Hepatocyte (in vitro differentiated cells): Measurements from ENCODE around the gene KIR3DL3. TPM values are rescaled to one million over a fixed set of nuclear protein-coding genes. Genes with fewer than 3 reads are reported as not detected.

Source experiments
- DNase-seq: peaks from one replicate; pipeline ENCODE4 v3.0.0-alpha.2; 2016; ENCODE audit warnings: low spot score
- H2AFZ ChIP-seq: fragments of 200-600 bp; sonication (generic); 2 replicates; pipeline ENCODE4 v1.6.0; 2016; ENCODE audit warnings: antibody characterized with exemption, mild to moderate bottlenecking
- H3K27ac ChIP-seq: fragments of 200-600 bp; sonication (generic); 2 replicates; pipeline ENCODE4 v1.5.1; 2016; ENCODE audit warnings: mild to moderate bottlenecking
- H3K27me3 ChIP-seq: fragments of 200-600 bp; sonication (generic); 2 replicates; pipeline ENCODE4 v1.6.1; 2016
- H3K36me3 ChIP-seq: fragments of 200-600 bp; sonication (generic); replicated peaks from 2 replicates; pipeline ENCODE4 v1.5.1; 2016; ENCODE audit warnings: low read depth; ENCODE audit not compliant: insufficient read depth
- H3K4me1 ChIP-seq: fragments of 200-600 bp; sonication (generic); 2 replicates; pipeline ENCODE4 v1.5.1; 2016; ENCODE audit warnings: mild to moderate bottlenecking, moderate library complexity; ENCODE audit not compliant: insufficient read depth
- H3K4me2 ChIP-seq: fragments of 200-600 bp; sonication (generic); 2 replicates; pipeline ENCODE4 v1.6.0; 2016
- H3K4me3 ChIP-seq: fragments of 200-600 bp; sonication (generic); 2 replicates; pipeline ENCODE4 v1.5.1; 2016; ENCODE audit warnings: mild to moderate bottlenecking
- H3K79me2 ChIP-seq: fragments of 200-600 bp; sonication (generic); 2 replicates; pipeline ENCODE4 v1.6.0; 2017; ENCODE audit warnings: mild to moderate bottlenecking
- H3K9me2 ChIP-seq: fragments of 200-600 bp; sonication (generic); replicated peaks from 2 replicates; pipeline ENCODE4 v1.6.0; 2017; ENCODE audit warnings: mild to moderate bottlenecking; ENCODE audit not compliant: insufficient read depth
- H3K9me3 ChIP-seq: fragments of 200-600 bp; sonication (generic); 2 replicates; pipeline ENCODE4 v1.5.1; 2016; ENCODE audit warnings: low read depth, mild to moderate bottlenecking
- H4K20me1 ChIP-seq: fragments of 200-600 bp; sonication (generic); 2 replicates; pipeline ENCODE4 v1.6.0; 2016; ENCODE audit warnings: mild to moderate bottlenecking; ENCODE audit not compliant: insufficient read depth, poor library complexity, severe bottlenecking
- EZH2 ChIP-seq: fragments of 200-600 bp; sonication (generic); IDR thresholded peaks from 2 replicates; pipeline ENCODE4 v1.6.1; 2016; ENCODE audit warnings: antibody characterized with exemption, mild to moderate bottlenecking, borderline replicate concordance
- EZH2phosphoT487 ChIP-seq: fragments of 200-600 bp; sonication (generic); IDR thresholded peaks from one replicate; pipeline ENCODE4 v1.6.1; 2018; ENCODE audit warnings: antibody characterized with exemption, mild to moderate bottlenecking, low read depth, moderate library complexity; ENCODE audit not compliant: unreplicated experiment, severe bottlenecking
- WGBS: methylation state at CpG from one replicate; pipeline ENCODE4 v1.1.6; 2016; ENCODE audit warnings: low lambda C conversion rate; ENCODE audit errors: missing lambda C conversion rate; 5-methylcytosine and 5-hydroxymethylcytosine counted together
- polyA plus RNA-seq: library from polyadenylated mRNA; unstranded; fragments of >200 nt; fragmentation: Nextera tagmentation; extraction: Ambion mirVana; gene quantifications from 2 replicates; pipeline ENCODE4 v1.2.1, GENCODE V29; 2016
- total RNA-seq: library from RNA; depleted of rRNA; stranded (reverse); fragments of >200 nt; gene quantifications from 2 replicates; pipeline ENCODE4 v1.2.3, GENCODE V29; 2014
- TF ChIP-seq, protein P1 (sequence below): fragments of 200-600 bp; sonication (generic); IDR thresholded peaks from 2 replicates; pipeline ENCODE4 v1.5.1; 2016; ENCODE audit warnings: antibody characterized with exemption, mild to moderate bottlenecking; ENCODE audit not compliant: poor library complexity

KIR3DL3 gene
- total and polyA plus RNA-seq, 2 experiments from 2014 or later = not detected

DNA sequence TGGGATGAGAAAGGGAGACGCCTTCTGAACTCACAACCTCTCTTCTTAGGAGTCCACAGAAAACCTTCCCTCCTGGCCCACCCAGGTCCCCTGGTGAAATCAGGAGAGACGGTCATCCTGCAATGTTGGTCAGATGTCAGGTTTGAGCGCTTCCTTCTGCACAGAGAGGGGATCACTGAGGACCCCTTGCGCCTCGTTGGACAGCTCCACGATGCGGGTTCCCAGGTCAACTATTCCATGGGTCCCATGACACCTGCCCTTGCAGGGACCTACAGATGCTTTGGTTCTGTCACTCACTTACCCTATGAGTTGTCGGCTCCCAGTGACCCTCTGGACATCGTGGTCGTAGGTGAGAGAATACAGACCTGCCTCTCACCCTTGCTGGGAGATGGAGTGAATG is 3.3 kb downstream of the KIR3DL3 start:
- Histone ChIP-seq H3K4me2 (no peak overlapping the region), H3K36me3 (no peaks in the 10 kb centered on the region), H3K4me3 (no peak overlapping the region), H4K20me1 (no peaks in the 10 kb centered on the region), H3K4me1 (no peaks in the 10 kb centered on the region), H3K27me3 (no peaks in the 10 kb centered on the region), H2AFZ (no peak overlapping the region), H3K27ac (no peak overlapping the region), H3K9me2 (no peaks in the 10 kb centered on the region), H3K9me3 (no peaks in the 10 kb centered on the region), H3K79me2 (no peaks in the 10 kb centered on the region)
- WGBS = 67% methylated on average over 10 of the region's 10 CpGs
- TF ChIP-seq, protein P1, sequence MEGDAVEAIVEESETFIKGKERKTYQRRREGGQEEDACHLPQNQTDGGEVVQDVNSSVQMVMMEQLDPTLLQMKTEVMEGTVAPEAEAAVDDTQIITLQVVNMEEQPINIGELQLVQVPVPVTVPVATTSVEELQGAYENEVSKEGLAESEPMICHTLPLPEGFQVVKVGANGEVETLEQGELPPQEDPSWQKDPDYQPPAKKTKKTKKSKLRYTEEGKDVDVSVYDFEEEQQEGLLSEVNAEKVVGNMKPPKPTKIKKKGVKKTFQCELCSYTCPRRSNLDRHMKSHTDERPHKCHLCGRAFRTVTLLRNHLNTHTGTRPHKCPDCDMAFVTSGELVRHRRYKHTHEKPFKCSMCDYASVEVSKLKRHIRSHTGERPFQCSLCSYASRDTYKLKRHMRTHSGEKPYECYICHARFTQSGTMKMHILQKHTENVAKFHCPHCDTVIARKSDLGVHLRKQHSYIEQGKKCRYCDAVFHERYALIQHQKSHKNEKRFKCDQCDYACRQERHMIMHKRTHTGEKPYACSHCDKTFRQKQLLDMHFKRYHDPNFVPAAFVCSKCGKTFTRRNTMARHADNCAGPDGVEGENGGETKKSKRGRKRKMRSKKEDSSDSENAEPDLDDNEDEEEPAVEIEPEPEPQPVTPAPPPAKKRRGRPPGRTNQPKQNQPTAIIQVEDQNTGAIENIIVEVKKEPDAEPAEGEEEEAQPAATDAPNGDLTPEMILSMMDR = no peak
- TF ChIP-seq EZH2phosphoT487 (no peak), EZH2 (no peak)
- DNase-seq = no peak

DNA sequence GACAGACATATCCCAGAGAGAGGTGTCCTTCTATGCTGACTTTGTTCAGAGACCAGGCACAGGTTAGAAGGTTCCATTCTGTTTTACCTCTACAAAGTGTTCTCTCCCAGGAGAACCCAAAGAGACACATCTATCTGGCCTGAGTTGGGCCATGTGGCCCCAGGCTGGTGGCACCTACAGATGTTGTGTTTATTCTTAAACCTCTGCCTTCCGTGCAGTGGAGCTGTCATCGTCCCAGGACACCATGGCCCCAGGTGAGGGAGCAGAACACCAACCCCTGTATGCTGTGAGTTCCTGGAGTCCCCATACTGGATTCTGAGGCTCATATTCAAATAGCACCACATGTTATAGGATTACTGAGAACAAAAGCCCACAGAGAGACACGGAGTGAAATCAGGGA is 3.9 kb downstream of the KIR3DL3 start:
- Histone ChIP-seq H4K20me1 (no peaks in the 10 kb centered on the region), H3K36me3 (no peaks in the 10 kb centered on the region), H3K4me3 (no peak overlapping the region), H2AFZ (no peak overlapping the region), H3K27me3 (no peaks in the 10 kb centered on the region), H3K4me2 (no peak overlapping the region), H3K9me3 (no peaks in the 10 kb centered on the region), H3K9me2 (no peaks in the 10 kb centered on the region), H3K79me2 (no peaks in the 10 kb centered on the region), H3K27ac (no peak overlapping the region), H3K4me1 (no peaks in the 10 kb centered on the region)
- TF ChIP-seq EZH2phosphoT487 (no peak), EZH2 (no peak)
- TF ChIP-seq, protein P1 = no peak
- DNase-seq = no peak
- WGBS = 48% methylated on average over 3 of the region's 3 CpGs

GRCh38 chr19:54729416-54730188 is 5.4 kb downstream of the KIR3DL3 start:
- TF ChIP-seq EZH2 (no peak), EZH2phosphoT487 (no peak)
- TF ChIP-seq, protein P1 = no peak
- Histone ChIP-seq H3K9me2 (no peaks in the 10 kb centered on the region), H3K4me2 (no peak overlapping the region), H3K9me3 (no peaks in the 10 kb centered on the region), H2AFZ (no peak overlapping the region), H3K4me3 (no peak overlapping the region), H3K4me1 (no peaks in the 10 kb centered on the region), H3K27ac (no peak overlapping the region), H3K27me3 (no peaks in the 10 kb centered on the region), H3K36me3 (no peaks in the 10 kb centered on the region), H3K79me2 (no peaks in the 10 kb centered on the region), H4K20me1 (no peaks in the 10 kb centered on the region)
- WGBS = 64% methylated on average over 14 of the region's 15 CpGs
- DNase-seq = no peak
